AG09319 (cell line): ENCODE measurements around the gene RFNG.

Experiments used
- DNase-seq: peaks from one replicate; pipeline ENCODE4 v3.0.0-alpha.2; 2010; ENCODE audit warnings: low read depth; ENCODE audit errors: extremely low read depth
- CTCF ChIP-seq: IDR thresholded peaks from 2 replicates; pipeline ENCODE4 v1.5.1; 2011; ENCODE audit warnings: low read depth, mild to moderate bottlenecking, inconsistent platforms, low read length, moderate library complexity

RFNG gene

DNA sequence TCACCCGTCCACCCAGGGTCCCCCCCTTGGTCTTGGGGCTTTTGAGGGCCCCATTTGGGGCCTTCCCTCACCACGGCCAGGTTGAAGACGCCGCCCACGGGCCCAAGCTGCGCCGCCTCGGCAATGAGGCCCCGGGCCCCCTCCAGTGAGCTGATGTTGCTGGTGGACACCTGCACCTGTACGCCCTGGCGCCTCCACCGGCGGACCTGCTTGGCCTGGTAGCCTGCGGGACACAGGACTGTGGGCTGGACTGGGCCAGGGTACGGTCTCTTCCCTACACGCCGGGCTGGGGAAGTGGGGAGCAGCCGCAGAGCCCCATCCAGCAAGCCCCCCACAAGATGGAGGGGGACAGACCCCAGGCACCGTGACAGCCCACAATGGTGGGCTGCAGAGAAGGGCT is 30.8 kb upstream of the RFNG start:
- no peak for DNase-seq
- TF ChIP-seq CTCF, result no peak

- no peak for TF ChIP-seq CTCF
- DNase-seq, result no peak
Observed at GRCh38 chr17:82081966-82082365, 30.4 kb upstream of the RFNG start.

- no peak for DNase-seq
- no peak for TF ChIP-seq CTCF
Observed at GRCh38 chr17:82081546-82081945, 29.9 kb upstream of the RFNG start.

DNA sequence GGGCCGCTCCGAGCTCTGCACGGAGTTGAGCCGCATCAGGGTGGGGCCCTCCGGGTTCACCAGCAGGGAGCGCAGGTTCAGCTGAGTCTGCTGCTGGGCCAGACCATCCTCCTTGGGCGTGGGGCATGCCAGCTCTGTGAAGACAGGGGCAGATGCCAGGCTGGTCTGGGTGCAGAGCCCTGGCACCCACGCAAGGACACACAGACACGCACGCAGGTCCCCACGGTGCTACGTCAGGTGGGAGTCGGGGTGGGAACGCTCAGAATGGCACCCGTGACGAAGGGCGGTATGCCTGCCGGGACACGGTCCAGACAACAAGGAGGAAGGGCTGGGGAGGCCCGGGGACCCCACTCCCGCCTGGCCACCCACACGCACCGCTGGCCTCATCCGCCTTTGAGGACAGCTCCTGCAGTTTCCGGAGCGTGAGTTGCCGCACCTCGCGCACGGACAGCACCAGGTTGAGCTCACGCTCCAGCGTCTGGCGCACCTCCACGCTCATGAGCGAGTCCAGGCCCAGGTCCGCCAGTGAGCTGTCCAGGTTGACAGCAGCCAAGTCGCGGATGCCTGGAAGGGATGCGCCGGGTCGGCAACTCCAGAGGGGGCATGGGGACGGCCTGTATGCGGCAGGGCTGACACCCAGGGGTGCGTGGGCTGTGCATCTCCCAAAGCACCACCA is 29.3 kb upstream of the RFNG start:
- DNase-seq, result no peak
- no peak for TF ChIP-seq CTCF

GRCh38 chr17:82080048-82080788 is 28.6 kb upstream of the RFNG start:
- TF ChIP-seq CTCF, result no peak
- DNase-seq, result no peak

GRCh38 chr17:82079001-82079677 is 27.5 kb upstream of the RFNG start:
- no peak for TF ChIP-seq CTCF
- no peak for DNase-seq

DNA sequence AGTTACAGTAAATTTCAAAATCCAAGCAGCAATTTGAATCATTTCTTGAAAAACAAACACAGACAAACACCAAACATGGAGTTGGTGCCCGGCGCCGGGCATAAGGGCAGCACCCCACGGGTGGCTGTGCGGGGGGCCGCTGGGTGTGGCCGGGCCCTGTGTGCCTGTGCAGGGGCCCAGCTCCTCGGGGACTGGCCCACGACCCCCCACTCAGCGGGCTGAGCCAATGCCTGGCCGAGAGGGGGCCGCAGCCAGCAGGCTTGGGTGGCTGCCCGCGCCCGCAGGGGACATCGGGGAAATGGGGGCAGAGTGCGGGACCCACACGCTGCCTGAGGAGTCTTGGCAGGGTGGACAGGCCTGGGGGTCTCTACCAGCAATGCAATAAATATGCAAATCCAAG is 26.8 kb upstream of the RFNG start:
- no peak for TF ChIP-seq CTCF
- no peak for DNase-seq
